NB4 (cell line): ENCODE measurements around the gene PIGL.

ENCODE experiments used
- CTCF ChIP-seq: IDR thresholded peaks from one replicate; pipeline ENCODE4 v1.5.1; 2012; ENCODE audit warnings: low read depth, low read length
- MAX ChIP-seq: IDR thresholded peaks from 2 replicates; pipeline ENCODE4 v1.6.1; 2011; ENCODE audit warnings: low read depth, low read length
- POLR2A ChIP-seq: IDR thresholded peaks from 2 replicates; pipeline ENCODE4 v1.6.1; 2011; ENCODE audit warnings: mild to moderate bottlenecking; ENCODE audit not compliant: insufficient read length; ENCODE audit errors: extremely low read depth

DNA sequence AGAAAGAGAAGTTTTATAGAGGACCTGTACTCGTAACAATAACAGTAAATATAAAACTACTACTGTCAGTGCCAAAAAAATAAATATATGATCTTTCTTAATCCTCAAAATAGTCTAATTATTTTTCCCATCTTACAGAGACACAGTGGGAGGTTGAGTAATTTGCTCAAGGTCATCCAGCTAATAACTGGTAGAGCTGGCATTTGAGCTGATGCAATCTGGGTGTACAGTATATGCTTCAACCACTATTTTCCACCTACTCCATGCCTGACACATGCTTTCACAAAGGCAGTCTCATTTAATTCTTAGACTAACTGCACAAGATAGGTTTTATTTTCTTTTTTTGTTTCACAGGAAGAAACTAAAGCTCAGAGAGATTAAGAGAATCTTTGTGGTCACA lies 33.6 kb downstream of the PIGL start:
- TF ChIP-seq CTCF, result no peak
- no peak for TF ChIP-seq MAX
- no peak for TF ChIP-seq POLR2A
